ENCODE measurements around the gene CDIP1.

CDIP1 gene

GRCh38 chr16:4491898-4492297 lies 46.7 kb downstream of the CDIP1 start:
- H3K4me3 ChIP-seq (replicated peaks; ENCODE audit: insufficient read depth, low read length) = no peak overlapping the region
- TF ChIP-seq SPI1 (IDR thresholded peaks at IDR 0.05; ENCODE audit: borderline replicate concordance, low read depth) (no peak), GABPA (IDR thresholded peaks at IDR 0.05; ENCODE audit: low read depth) (no peak), CTCF (IDR thresholded peaks at IDR 0.05; ENCODE audit: insufficient read depth, low read length) (no peak), POLR2AphosphoS5 (IDR thresholded peaks at IDR 0.05; ENCODE audit: low read depth) (no peak)
- TF ChIP-seq, protein P1, sequence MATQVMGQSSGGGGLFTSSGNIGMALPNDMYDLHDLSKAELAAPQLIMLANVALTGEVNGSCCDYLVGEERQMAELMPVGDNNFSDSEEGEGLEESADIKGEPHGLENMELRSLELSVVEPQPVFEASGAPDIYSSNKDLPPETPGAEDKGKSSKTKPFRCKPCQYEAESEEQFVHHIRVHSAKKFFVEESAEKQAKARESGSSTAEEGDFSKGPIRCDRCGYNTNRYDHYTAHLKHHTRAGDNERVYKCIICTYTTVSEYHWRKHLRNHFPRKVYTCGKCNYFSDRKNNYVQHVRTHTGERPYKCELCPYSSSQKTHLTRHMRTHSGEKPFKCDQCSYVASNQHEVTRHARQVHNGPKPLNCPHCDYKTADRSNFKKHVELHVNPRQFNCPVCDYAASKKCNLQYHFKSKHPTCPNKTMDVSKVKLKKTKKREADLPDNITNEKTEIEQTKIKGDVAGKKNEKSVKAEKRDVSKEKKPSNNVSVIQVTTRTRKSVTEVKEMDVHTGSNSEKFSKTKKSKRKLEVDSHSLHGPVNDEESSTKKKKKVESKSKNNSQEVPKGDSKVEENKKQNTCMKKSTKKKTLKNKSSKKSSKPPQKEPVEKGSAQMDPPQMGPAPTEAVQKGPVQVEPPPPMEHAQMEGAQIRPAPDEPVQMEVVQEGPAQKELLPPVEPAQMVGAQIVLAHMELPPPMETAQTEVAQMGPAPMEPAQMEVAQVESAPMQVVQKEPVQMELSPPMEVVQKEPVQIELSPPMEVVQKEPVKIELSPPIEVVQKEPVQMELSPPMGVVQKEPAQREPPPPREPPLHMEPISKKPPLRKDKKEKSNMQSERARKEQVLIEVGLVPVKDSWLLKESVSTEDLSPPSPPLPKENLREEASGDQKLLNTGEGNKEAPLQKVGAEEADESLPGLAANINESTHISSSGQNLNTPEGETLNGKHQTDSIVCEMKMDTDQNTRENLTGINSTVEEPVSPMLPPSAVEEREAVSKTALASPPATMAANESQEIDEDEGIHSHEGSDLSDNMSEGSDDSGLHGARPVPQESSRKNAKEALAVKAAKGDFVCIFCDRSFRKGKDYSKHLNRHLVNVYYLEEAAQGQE (IDR thresholded peaks at IDR 0.05; ENCODE audit: insufficient replicate concordance, low read depth) = no peak
- no peak for DNase-seq (ENCODE audit: low read depth in 1 of 2, low spot score in 1 of 2)
- H3K27ac ChIP-seq (replicated peaks) = no peak overlapping the region
- no peaks in the 10 kb centered on the region for H3K27me3 ChIP-seq (ENCODE audit: insufficient read depth, poor library complexity, severe bottlenecking)

DNA sequence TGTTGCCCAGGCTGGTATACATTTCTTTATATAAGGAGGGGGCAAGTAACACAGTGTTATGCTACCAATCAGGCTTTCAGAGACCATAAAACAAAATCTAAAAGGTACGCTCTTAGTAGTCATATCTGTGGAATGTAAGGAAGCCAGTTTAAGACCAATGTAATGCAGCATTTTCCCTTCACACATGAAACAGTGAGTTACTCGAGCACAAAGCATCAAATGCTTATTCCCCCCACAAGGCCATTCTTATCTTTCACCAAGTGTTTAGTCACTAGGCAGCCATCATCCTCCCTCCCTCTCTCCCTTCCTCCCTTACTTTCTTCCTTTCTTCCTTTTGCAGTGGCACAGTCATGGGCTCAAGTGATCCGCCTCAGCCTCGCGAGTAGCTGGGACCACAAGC lies 49.5 kb downstream of the CDIP1 start:
- no peak overlapping the region for H3K27ac ChIP-seq (replicated peaks)

DNA sequence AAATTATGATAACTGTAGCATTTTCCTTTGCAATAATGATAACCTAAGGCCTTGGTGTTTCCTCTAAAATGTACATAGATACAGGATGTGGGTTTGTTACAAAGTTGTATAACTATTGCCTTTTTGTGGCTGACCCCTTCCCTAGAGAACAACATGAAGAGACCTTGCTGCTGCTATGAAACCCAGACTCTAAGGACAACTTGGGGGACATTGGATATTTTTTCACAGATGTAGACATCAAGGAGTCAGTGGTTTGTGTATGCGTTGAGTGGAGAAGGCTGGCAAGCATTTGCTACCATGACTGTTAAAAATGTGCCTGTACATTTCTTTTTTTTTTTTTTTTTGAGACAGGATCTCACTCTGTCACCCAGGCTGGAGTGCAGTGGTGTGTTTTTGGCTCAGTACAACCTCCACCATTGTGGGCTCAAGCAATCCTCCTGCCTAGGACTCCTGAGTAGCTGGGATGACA lies 50.0 kb downstream of the CDIP1 start:
- no peak overlapping the region for H3K27ac ChIP-seq (replicated peaks)
- no peak for TF ChIP-seq POLR2AphosphoS5 (IDR thresholded peaks at IDR 0.05; ENCODE audit: low read depth)
- TF ChIP-seq CTCF (IDR thresholded peaks at IDR 0.05; ENCODE audit: insufficient read depth, low read length) = no peak
- TF ChIP-seq SPI1 (IDR thresholded peaks at IDR 0.05; ENCODE audit: borderline replicate concordance, low read depth) = no peak
- TF ChIP-seq, protein P1 (IDR thresholded peaks at IDR 0.05; ENCODE audit: insufficient replicate concordance, low read depth) = no peak
- TF ChIP-seq GABPA (IDR thresholded peaks at IDR 0.05; ENCODE audit: low read depth) = no peak
- DNase-seq (ENCODE audit: low read depth in 1 of 2, low spot score in 1 of 2) = no peak
- H3K27me3 ChIP-seq (ENCODE audit: insufficient read depth, poor library complexity, severe bottlenecking) = no peaks in the 10 kb centered on the region
- no peak overlapping the region for H3K4me3 ChIP-seq (replicated peaks; ENCODE audit: insufficient read depth, low read length)

More for the DNA sequence above, 49.5 kb downstream of the CDIP1 start:
- TF ChIP-seq, protein P1 (IDR thresholded peaks at IDR 0.05; ENCODE audit: insufficient replicate concordance, low read depth) = no peak
- no peak for TF ChIP-seq POLR2AphosphoS5 (IDR thresholded peaks at IDR 0.05; ENCODE audit: low read depth)
- TF ChIP-seq GABPA (IDR thresholded peaks at IDR 0.05; ENCODE audit: low read depth) = no peak
- TF ChIP-seq SPI1 (IDR thresholded peaks at IDR 0.05; ENCODE audit: borderline replicate concordance, low read depth) = no peak
- no peak for TF ChIP-seq CTCF (IDR thresholded peaks at IDR 0.05; ENCODE audit: insufficient read depth, low read length)
- H3K27me3 ChIP-seq (ENCODE audit: insufficient read depth, poor library complexity, severe bottlenecking) = no peaks in the 10 kb centered on the region
- H3K4me3 ChIP-seq (replicated peaks; ENCODE audit: insufficient read depth, low read length) = no peak overlapping the region
- DNase-seq (ENCODE audit: low read depth in 1 of 2, low spot score in 1 of 2) = no peak

Data from HL-60 (cell line).